HCT116 (cell line): ENCODE data around the gene BANF1. TPM values are rescaled to one million over a fixed set of nuclear protein-coding genes. Genes with fewer than 3 reads are reported as not detected.

Experiments
- ATAC-seq: fragments of 200-7000 bp; cut with Tn5 transposase; 2 replicates; pipeline ENCODE4 v1.9.1; 2020; ENCODE audit warnings: mild to moderate bottlenecking, moderate library complexity
- BruUV-seq: library from RNA; stranded (reverse); fragments of 400-500 nt; replicated peaks from 2 replicates; lab custom pipeline; 2021; lab: Mats Ljungman, UMichigan
- CTCF ChIA-PET: fragments of 300-600 bp; sonication (Branson Sonifier 250); formaldehyde crosslinking; loops from one replicate; lab custom pipeline; 2021; ENCODE audit warnings: antibody characterized with exemption; lab: Charles Lee
- POLR2A ChIA-PET: fragments of 300-600, 350-600 bp; sonication (Branson Sonifier 250); formaldehyde crosslinking; loops from one replicate; lab custom pipeline; 2021; ENCODE audit warnings: antibody characterized with exemption; lab: Charles Lee
- RAD21 ChIA-PET, 2 experiments: fragments of 300-600 bp; sonication (Branson Sonifier 250); formaldehyde crosslinking; loops; one replicate each; lab custom pipeline; 2023; ENCODE audit warnings: low total read pairs in 2 of 2; ENCODE audit not compliant: uncharacterized antibody in 2 of 2, unreplicated experiment in 2 of 2, low non-redundant PET in 1 of 2; lab: Charles Lee
- DNase-seq: peaks from one replicate; pipeline ENCODE4 v3.0.0-alpha.2; 2010; ENCODE audit warnings: low read depth, low spot score
- H2AFZ ChIP-seq: fragments of 200-600 bp; shearing (Covaris generic), sonication (generic); 2 replicates; pipeline ENCODE4 v1.6.1; 2017; ENCODE audit warnings: low read depth, mixed run types, mixed read lengths, antibody characterized with exemption, low read length; ENCODE audit not compliant: poor library complexity, severe bottlenecking
- H3K27ac ChIP-seq: 2 replicates; pipeline ENCODE4 v1.5.1; 2012; ENCODE audit warnings: low read depth, low read length
- H3K27me3 ChIP-seq: fragments of 200-600 bp; sonication (generic); 2 replicates; pipeline ENCODE4 v1.6.1; 2016; ENCODE audit warnings: mixed run types, low read length, mixed read lengths; ENCODE audit not compliant: insufficient read depth
- H3K36me3 ChIP-seq, 2 experiments: fragments of 200-500 bp in 1 of 2; fragments of 200-600 bp in 1 of 2; sonication (Bioruptor generic) in 1 of 2; sonication (generic) in 1 of 2; 2 replicates each; pipeline versions ENCODE4 v1.5.1 to v1.6.1; 2014 to 2016; ENCODE audit warnings: low read length in 2 of 2, inconsistent platforms in 1 of 2, mixed read lengths in 1 of 2, mixed run types in 1 of 2; ENCODE audit not compliant: insufficient read depth in 2 of 2, control insufficient read depth in 1 of 2
- H3K4me1 ChIP-seq, 2 experiments: fragments of 200-600 bp in 1 of 2; sonication (generic) in 1 of 2; 2 replicates each; pipeline versions ENCODE4 v1.5.1 to v1.6.1; 2012 to 2017; ENCODE audit warnings: low read length in 2 of 2, inconsistent platforms in 1 of 2, mild to moderate bottlenecking in 1 of 2, mixed read lengths in 1 of 2, mixed run types in 1 of 2, moderate library complexity in 1 of 2; ENCODE audit not compliant: insufficient read depth in 2 of 2, control insufficient read depth in 1 of 2
- H3K4me2 ChIP-seq: fragments of 200-600 bp; sonication (generic); 2 replicates; pipeline ENCODE4 v1.6.1; 2017; ENCODE audit warnings: mixed run types, low read length, mixed read lengths
- H3K4me3 ChIP-seq, 2 experiments: fragments of 200-600 bp in 1 of 2; sonication (generic) in 1 of 2; replicated peaks in 1 of 2; 2 replicates each; pipeline ENCODE4 v1.5.1; 2011 to 2016; ENCODE audit warnings: low read length in 2 of 2, control low read depth in 1 of 2, low read depth in 1 of 2, mild to moderate bottlenecking in 1 of 2, mixed read lengths in 1 of 2, mixed run types in 1 of 2
- H3K79me2 ChIP-seq: fragments of 200-600 bp; sonication (generic); 2 replicates; pipeline ENCODE4 v1.6.1; 2017; ENCODE audit warnings: mild to moderate bottlenecking, mixed run types, low read length, moderate library complexity, mixed read lengths; ENCODE audit not compliant: insufficient read depth
- H3K9ac ChIP-seq: fragments of 200-600 bp; sonication (generic); 2 replicates; pipeline ENCODE4 v1.6.1; 2016; ENCODE audit warnings: low read length, mixed read lengths
- H3K9me2 ChIP-seq: fragments of 200-600 bp; sonication (generic), shearing (Covaris generic); 2 replicates; pipeline ENCODE4 v1.6.1; 2017; ENCODE audit warnings: mixed run types, mild to moderate bottlenecking, moderate library complexity; ENCODE audit not compliant: insufficient read depth
- H3K9me3 ChIP-seq, 2 experiments: fragments of 200-500 bp in 1 of 2; fragments of 200-600 bp in 1 of 2; sonication (Bioruptor generic) in 1 of 2; sonication (generic) in 1 of 2; 2 replicates each; pipeline ENCODE4 v1.6.1; 2014 to 2017; ENCODE audit warnings: low read length in 2 of 2, mixed read lengths in 2 of 2, inconsistent platforms in 1 of 2, low read depth in 1 of 2, mild to moderate bottlenecking in 1 of 2, mixed run types in 1 of 2, moderate library complexity in 1 of 2; ENCODE audit not compliant: control insufficient read depth in 1 of 2, insufficient read depth in 1 of 2
- H4K20me1 ChIP-seq: fragments of 200-600 bp; sonication (generic), shearing (Covaris generic); 2 replicates; pipeline ENCODE4 v1.6.1; 2017; ENCODE audit warnings: mixed run types, mild to moderate bottlenecking, moderate library complexity; ENCODE audit not compliant: insufficient read depth
- EGR1 ChIP-seq: IDR thresholded peaks from 2 replicates; pipeline ENCODE4 v1.6.1; 2012; ENCODE audit warnings: low read depth
- ELF1 ChIP-seq: IDR thresholded peaks from 2 replicates; pipeline ENCODE4 v1.6.1; 2012; ENCODE audit warnings: low read depth, borderline replicate concordance
- EZH2phosphoT487 ChIP-seq: fragments of 200-600 bp; IDR thresholded peaks from 2 replicates; pipeline ENCODE4 v1.6.1; 2018; ENCODE audit warnings: antibody characterized with exemption, borderline replicate concordance
- FOSL1 ChIP-seq: IDR thresholded peaks from 2 replicates; pipeline ENCODE4 v1.6.1; 2012; ENCODE audit warnings: low read depth
- JUND ChIP-seq: IDR thresholded peaks from 2 replicates; pipeline ENCODE4 v1.6.1; 2012
- POLR2A ChIP-seq: IDR thresholded peaks from 2 replicates; pipeline ENCODE4 v1.7.0; 2011; ENCODE audit warnings: borderline replicate concordance; ENCODE audit not compliant: insufficient read depth, insufficient read length; ENCODE audit errors: extremely low read depth
- POLR2AphosphoS5 ChIP-seq: IDR thresholded peaks from 2 replicates; pipeline ENCODE4 v1.6.1; 2011; ENCODE audit warnings: mild to moderate bottlenecking, low read depth, low read length, moderate library complexity
- RAD21 ChIP-seq: IDR thresholded peaks from 2 replicates; pipeline ENCODE4 v1.6.1; 2012; ENCODE audit warnings: low read depth, mild to moderate bottlenecking
- SP1 ChIP-seq: IDR thresholded peaks from 2 replicates; pipeline ENCODE4 v1.6.1; 2012; ENCODE audit warnings: low read depth
- SRF ChIP-seq: IDR thresholded peaks from 2 replicates; pipeline ENCODE4 v1.6.1; 2012; ENCODE audit warnings: low read depth
- YY1 ChIP-seq: IDR thresholded peaks from 2 replicates; pipeline ENCODE4 v1.6.1; 2011; ENCODE audit warnings: low read length, low read depth, moderate library complexity, mild to moderate bottlenecking; ENCODE audit not compliant: insufficient replicate concordance; ENCODE audit errors: extremely low read depth
- intact Hi-C: fragments of 100-400 bp; cut with micrococcal nuclease; formaldehyde crosslinking; loops from 2 replicates; pipeline ENCODE4 v1.10.0; 2022
- total RNA-seq: library from RNA; stranded (reverse); gene quantifications from one replicate; pipeline ENCODE4 v1.2.1, GENCODE V29; 2021; ENCODE audit not compliant: unreplicated experiment
- TF ChIP-seq, protein P1 (sequence below): IDR thresholded peaks from 2 replicates; pipeline ENCODE4 v1.6.1; 2012
- TF ChIP-seq, protein P2 (sequence below): IDR thresholded peaks from 2 replicates; pipeline ENCODE4 v1.6.1; 2011; ENCODE audit warnings: mild to moderate bottlenecking, low read length, moderate library complexity; ENCODE audit not compliant: insufficient replicate concordance; ENCODE audit errors: extremely low read depth
- TF ChIP-seq, protein P3 (sequence below): IDR thresholded peaks from 2 replicates; pipeline ENCODE4 v1.6.1; 2012; ENCODE audit warnings: low read depth
- TF ChIP-seq, protein P4 (sequence below): IDR thresholded peaks from 2 replicates; pipeline ENCODE4 v1.6.1; 2012
- TF ChIP-seq, protein P5 (sequence below), 3 experiments: fragments of 200-600 bp in 1 of 3; sonication (generic) in 1 of 3; IDR thresholded peaks in 2 of 3; conservative IDR thresholded peaks in 1 of 3; 2 replicates each; pipeline ENCODE4 v1.5.1; 2012 to 2017; ENCODE audit warnings: low read depth in 2 of 3, low read length in 2 of 3, antibody characterized with exemption in 1 of 3, borderline replicate concordance in 1 of 3, control low read depth in 1 of 3, mild to moderate bottlenecking in 1 of 3, mixed read lengths in 1 of 3, mixed run types in 1 of 3, moderate library complexity in 1 of 3; ENCODE audit not compliant: insufficient read depth in 1 of 3

BANF1 gene
- total RNA-seq, 1 experiment from 2014 or later = 356 TPM

DNA sequence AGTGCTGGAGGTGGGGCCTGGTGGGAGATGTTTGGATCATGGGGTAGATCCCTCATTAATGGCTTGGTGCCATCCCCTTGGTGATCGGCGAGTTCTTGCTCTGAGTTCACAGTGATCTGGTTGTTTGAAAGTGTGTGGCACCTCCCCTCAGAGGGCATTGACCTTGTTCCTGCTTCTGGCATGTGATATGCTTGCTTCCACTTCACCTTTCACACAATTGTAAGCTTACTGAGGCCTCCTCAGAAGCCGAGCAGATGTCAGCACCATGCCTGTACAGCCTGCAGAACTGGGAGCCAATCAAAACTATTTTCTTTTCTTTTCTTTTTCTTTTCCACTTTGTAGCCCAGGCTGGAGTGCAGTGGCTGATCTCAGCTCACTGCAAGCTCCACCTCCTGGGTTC lies 35.0 kb downstream of the BANF1 start:
- intact Hi-C loops = no loop called here
- no peak for ATAC-seq
- POLR2A ChIA-PET = no interaction called here
- CTCF ChIA-PET = no interaction called here
- Histone ChIP-seq H2AFZ (no peak overlapping the region), H3K9ac (no peak overlapping the region), H3K4me3 (no peak overlapping the region), H3K9me2 (no peaks in the 10 kb centered on the region), H3K9me3 (no peaks in the 10 kb centered on the region), H3K79me2 (no peaks in the 10 kb centered on the region)
- no TSS peak for BruUV-seq
- RAD21 ChIA-PET = no interaction called here
- TF ChIP-seq SRF = no peak
- TF ChIP-seq, protein P1, sequence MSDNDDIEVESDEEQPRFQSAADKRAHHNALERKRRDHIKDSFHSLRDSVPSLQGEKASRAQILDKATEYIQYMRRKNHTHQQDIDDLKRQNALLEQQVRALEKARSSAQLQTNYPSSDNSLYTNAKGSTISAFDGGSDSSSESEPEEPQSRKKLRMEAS = no peak
- TF ChIP-seq, protein P2, sequence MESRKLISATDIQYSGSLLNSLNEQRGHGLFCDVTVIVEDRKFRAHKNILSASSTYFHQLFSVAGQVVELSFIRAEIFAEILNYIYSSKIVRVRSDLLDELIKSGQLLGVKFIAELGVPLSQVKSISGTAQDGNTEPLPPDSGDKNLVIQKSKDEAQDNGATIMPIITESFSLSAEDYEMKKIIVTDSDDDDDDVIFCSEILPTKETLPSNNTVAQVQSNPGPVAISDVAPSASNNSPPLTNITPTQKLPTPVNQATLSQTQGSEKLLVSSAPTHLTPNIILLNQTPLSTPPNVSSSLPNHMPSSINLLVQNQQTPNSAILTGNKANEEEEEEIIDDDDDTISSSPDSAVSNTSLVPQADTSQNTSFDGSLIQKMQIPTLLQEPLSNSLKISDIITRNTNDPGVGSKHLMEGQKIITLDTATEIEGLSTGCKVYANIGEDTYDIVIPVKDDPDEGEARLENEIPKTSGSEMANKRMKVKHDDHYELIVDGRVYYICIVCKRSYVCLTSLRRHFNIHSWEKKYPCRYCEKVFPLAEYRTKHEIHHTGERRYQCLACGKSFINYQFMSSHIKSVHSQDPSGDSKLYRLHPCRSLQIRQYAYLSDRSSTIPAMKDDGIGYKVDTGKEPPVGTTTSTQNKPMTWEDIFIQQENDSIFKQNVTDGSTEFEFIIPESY = no peak
- no peak for TF ChIP-seq POLR2AphosphoS5
- TF ChIP-seq, protein P3, sequence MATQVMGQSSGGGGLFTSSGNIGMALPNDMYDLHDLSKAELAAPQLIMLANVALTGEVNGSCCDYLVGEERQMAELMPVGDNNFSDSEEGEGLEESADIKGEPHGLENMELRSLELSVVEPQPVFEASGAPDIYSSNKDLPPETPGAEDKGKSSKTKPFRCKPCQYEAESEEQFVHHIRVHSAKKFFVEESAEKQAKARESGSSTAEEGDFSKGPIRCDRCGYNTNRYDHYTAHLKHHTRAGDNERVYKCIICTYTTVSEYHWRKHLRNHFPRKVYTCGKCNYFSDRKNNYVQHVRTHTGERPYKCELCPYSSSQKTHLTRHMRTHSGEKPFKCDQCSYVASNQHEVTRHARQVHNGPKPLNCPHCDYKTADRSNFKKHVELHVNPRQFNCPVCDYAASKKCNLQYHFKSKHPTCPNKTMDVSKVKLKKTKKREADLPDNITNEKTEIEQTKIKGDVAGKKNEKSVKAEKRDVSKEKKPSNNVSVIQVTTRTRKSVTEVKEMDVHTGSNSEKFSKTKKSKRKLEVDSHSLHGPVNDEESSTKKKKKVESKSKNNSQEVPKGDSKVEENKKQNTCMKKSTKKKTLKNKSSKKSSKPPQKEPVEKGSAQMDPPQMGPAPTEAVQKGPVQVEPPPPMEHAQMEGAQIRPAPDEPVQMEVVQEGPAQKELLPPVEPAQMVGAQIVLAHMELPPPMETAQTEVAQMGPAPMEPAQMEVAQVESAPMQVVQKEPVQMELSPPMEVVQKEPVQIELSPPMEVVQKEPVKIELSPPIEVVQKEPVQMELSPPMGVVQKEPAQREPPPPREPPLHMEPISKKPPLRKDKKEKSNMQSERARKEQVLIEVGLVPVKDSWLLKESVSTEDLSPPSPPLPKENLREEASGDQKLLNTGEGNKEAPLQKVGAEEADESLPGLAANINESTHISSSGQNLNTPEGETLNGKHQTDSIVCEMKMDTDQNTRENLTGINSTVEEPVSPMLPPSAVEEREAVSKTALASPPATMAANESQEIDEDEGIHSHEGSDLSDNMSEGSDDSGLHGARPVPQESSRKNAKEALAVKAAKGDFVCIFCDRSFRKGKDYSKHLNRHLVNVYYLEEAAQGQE = no peak
- no peak for TF ChIP-seq SP1
- no peak for TF ChIP-seq JUND
- TF ChIP-seq ELF1 = no peak
- TF ChIP-seq, protein P4, sequence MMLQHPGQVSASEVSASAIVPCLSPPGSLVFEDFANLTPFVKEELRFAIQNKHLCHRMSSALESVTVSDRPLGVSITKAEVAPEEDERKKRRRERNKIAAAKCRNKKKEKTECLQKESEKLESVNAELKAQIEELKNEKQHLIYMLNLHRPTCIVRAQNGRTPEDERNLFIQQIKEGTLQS = no peak
- TF ChIP-seq FOSL1 = no peak
- TF ChIP-seq RAD21 = no peak
- TF ChIP-seq EGR1 = no peak
- TF ChIP-seq EZH2phosphoT487 = no peak
- no peak for TF ChIP-seq POLR2A
- TF ChIP-seq, protein P5, sequence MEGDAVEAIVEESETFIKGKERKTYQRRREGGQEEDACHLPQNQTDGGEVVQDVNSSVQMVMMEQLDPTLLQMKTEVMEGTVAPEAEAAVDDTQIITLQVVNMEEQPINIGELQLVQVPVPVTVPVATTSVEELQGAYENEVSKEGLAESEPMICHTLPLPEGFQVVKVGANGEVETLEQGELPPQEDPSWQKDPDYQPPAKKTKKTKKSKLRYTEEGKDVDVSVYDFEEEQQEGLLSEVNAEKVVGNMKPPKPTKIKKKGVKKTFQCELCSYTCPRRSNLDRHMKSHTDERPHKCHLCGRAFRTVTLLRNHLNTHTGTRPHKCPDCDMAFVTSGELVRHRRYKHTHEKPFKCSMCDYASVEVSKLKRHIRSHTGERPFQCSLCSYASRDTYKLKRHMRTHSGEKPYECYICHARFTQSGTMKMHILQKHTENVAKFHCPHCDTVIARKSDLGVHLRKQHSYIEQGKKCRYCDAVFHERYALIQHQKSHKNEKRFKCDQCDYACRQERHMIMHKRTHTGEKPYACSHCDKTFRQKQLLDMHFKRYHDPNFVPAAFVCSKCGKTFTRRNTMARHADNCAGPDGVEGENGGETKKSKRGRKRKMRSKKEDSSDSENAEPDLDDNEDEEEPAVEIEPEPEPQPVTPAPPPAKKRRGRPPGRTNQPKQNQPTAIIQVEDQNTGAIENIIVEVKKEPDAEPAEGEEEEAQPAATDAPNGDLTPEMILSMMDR (IDR thresholded peaks at IDR 0.05 in 2 of 3, conservative IDR thresholded peaks at IDR 0.05 in 1 of 3; ENCODE audit: borderline replicate concordance in 1 of 3, insufficient read depth in 1 of 3, low read depth in 2 of 3, low read length in 2 of 3) = no peak
- no peak for TF ChIP-seq YY1
- TF ChIP-seq, all 23 proteins: peak for 0
- Histone ChIP-seq H3K36me3 (no peaks in the 10 kb centered on the region), H4K20me1 (no peaks in the 10 kb centered on the region), H3K27ac (no peak overlapping the region), H3K4me1 (no peaks in the 10 kb centered on the region), H3K4me2 (no peak overlapping the region), H3K27me3 (no peaks in the 10 kb centered on the region)
- DNase-seq = no peak
